ENCODE data around the gene HDAC5.

Gene HDAC5

GRCh38 chr17:44170135-44170498, 46.7 kb upstream of the HDAC5 start:
- Histone ChIP-seq H3K27me3 (ENCODE audit: insufficient read depth, poor library complexity, severe bottlenecking) (no peaks in the 10 kb centered on the region), H3K27ac (replicated peaks) (no peak overlapping the region), H3K4me3 (replicated peaks; ENCODE audit: insufficient read depth, low read length) (no peak overlapping the region)
- DNase-seq (ENCODE audit: low read depth in 1 of 2, low spot score in 1 of 2), result no peak
- no peak for TF ChIP-seq REST (IDR thresholded peaks at IDR 0.05; ENCODE audit: insufficient replicate concordance, low read depth)
- TF ChIP-seq SPI1 (IDR thresholded peaks at IDR 0.05; ENCODE audit: borderline replicate concordance, low read depth), result no peak
- TF ChIP-seq POLR2AphosphoS5 (IDR thresholded peaks at IDR 0.05; ENCODE audit: low read depth), result no peak
- no peak for TF ChIP-seq GABPA (IDR thresholded peaks at IDR 0.05; ENCODE audit: low read depth)
- TF ChIP-seq CTCF (IDR thresholded peaks at IDR 0.05; ENCODE audit: insufficient read depth, low read length), result no peak

- TF ChIP-seq CTCF (IDR thresholded peaks at IDR 0.05; ENCODE audit: insufficient read depth, low read length), result no peak
- Histone ChIP-seq H3K27me3 (ENCODE audit: insufficient read depth, poor library complexity, severe bottlenecking) (no peaks in the 10 kb centered on the region), H3K27ac (replicated peaks) (no peak overlapping the region), H3K4me3 (replicated peaks; ENCODE audit: insufficient read depth, low read length) (no peak overlapping the region)
- no peak for DNase-seq (ENCODE audit: low read depth in 1 of 2, low spot score in 1 of 2)
These were observed 43.9 kb upstream of the HDAC5 start for GRCh38 chr17:44167181-44167861.

DNA sequence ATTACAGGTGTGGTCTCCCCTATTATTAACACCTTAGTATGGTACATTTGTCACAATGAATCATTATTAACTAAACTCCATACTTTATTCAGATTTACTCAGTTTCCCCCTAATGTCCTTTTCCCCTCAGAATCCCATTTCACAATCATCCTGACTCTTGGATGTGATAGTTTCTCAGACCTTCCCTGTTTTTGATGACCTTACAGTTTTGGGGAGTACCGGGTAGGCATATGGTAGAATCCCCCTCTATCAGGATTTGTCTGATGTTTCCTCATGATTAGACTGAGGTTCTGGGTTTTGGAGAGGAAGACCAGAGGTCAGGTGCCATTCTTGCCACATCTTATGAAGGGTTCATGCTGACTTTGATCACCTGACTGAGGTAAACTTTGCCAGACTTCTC, 41.0 kb upstream of the HDAC5 start:
- no peak for TF ChIP-seq POLR2AphosphoS5 (IDR thresholded peaks at IDR 0.05; ENCODE audit: low read depth)
- no peak for TF ChIP-seq GABPA (IDR thresholded peaks at IDR 0.05; ENCODE audit: low read depth)
- TF ChIP-seq CTCF (IDR thresholded peaks at IDR 0.05; ENCODE audit: insufficient read depth, low read length), result no peak
- no peak for TF ChIP-seq REST (IDR thresholded peaks at IDR 0.05; ENCODE audit: insufficient replicate concordance, low read depth)
- no peak for TF ChIP-seq SPI1 (IDR thresholded peaks at IDR 0.05; ENCODE audit: borderline replicate concordance, low read depth)
- no peak overlapping the region for H3K4me3 ChIP-seq (replicated peaks; ENCODE audit: insufficient read depth, low read length)
- no peak for DNase-seq (ENCODE audit: low read depth in 1 of 2, low spot score in 1 of 2)
- H3K27ac ChIP-seq (replicated peaks), result no peak overlapping the region
- H3K27me3 ChIP-seq (ENCODE audit: insufficient read depth, poor library complexity, severe bottlenecking), result no peaks in the 10 kb centered on the region
